ENCODE measurements around the gene FOXC2. TPM values are rescaled to one million over a fixed set of nuclear protein-coding genes. Genes with fewer than 3 reads are reported as not detected.

Gene FOXC2
- polyA plus RNA-seq, 3 donors: not detected

- H3K79me2 ChIP-seq (ENCODE audit: insufficient read depth, low read length): no peaks in the 10 kb centered on the region
- WGBS (ENCODE audit: insufficient coverage): 64% methylated on average over 24 of the region's 35 CpGs
Measured at GRCh38 chr16:86521236-86522197, 45.1 kb upstream of the FOXC2 start.

More at GRCh38 chr16:86521236-86522197, 45.1 kb upstream of the FOXC2 start:
- intact Hi-C loops (cut with micrococcal nuclease): loop anchor here in 1 of 2 donors (5.0 kb wide), 1 partner anchor 704 kb away; no protein-coding TSS in a partner anchor
- Histone ChIP-seq H4K20me1 (ENCODE audit: insufficient read depth, low read length) (no peaks in the 10 kb centered on the region), H3K4me3 (replicated peaks in 1 of 3; ENCODE audit: low read depth in 2 of 3, low read length in 3 of 3) (no peak overlapping the region), H3K27me3 (ENCODE audit: control insufficient read depth in 2 of 2, insufficient read depth in 2 of 2, low read length in 2 of 2) (peaks cover 7 to 37% of the 10 kb centered on the region in 2 donors), H3K36me3 (replicated peaks in 1 of 2; ENCODE audit: control insufficient read depth in 1 of 2, insufficient read depth in 2 of 2, low read length in 2 of 2) (no peaks in the 10 kb centered on the region), H3K9me3 (replicated peaks in 1 of 2; ENCODE audit: control insufficient read depth in 1 of 2, insufficient read depth in 1 of 2, low read length in 2 of 2) (peaks cover 0 to 4% of the 10 kb centered on the region in 2 donors), H3K9ac (ENCODE audit: insufficient read depth, low read length, poor library complexity, severe bottlenecking) (no peak overlapping the region), H2AFZ (ENCODE audit: insufficient read depth, low read depth, low read length, poor library complexity, severe bottlenecking) (no peak overlapping the region), H3K4me1 (ENCODE audit: control insufficient read depth in 1 of 2, insufficient read depth in 2 of 2, low read length in 2 of 2) (no peaks in the 10 kb centered on the region), H3K27ac (ENCODE audit: low read depth in 1 of 2, low read length in 2 of 2) (no peak overlapping the region), H3K4me2 (replicated peaks; ENCODE audit: extremely low read depth, low read length, poor library complexity, severe bottlenecking) (no peak overlapping the region)
- H3K36me3 Mint-ChIP-seq: peaks cover 0 to 3% of the 10 kb centered on the region in 2 donors
- peak overlapping the region in 1 of 2 donors; percentile 7 for H3K4me3 Mint-ChIP-seq
- peaks cover 4% of the 10 kb centered on the region for H3K4me1 Mint-ChIP-seq
- no peak for DNase-seq
- peaks cover 0 to 9% (median 0%) of the 10 kb centered on the region in 7 donors for H3K9me3 Mint-ChIP-seq
- H3K27ac Mint-ChIP-seq: peak overlapping the region in 1 of 7 donors; percentile 21
- TF ChIP-seq CTCF (IDR thresholded peaks at IDR 0.05): no peak
- peaks cover 38 to 62% (median 46%) of the 10 kb centered on the region in 3 donors for H3K27me3 Mint-ChIP-seq (ENCODE audit: low read depth in 3 of 3)

Data from CD14-positive monocyte (primary cell).